Ascending aorta (tissue), 2 donors: ENCODE data around the gene KIAA0930. TPM values are rescaled to one million over a fixed set of nuclear protein-coding genes. Genes with fewer than 3 reads are reported as not detected.

Experiments
- DNase-seq, 2 donors: peaks; one replicate each; pipeline ENCODE4 v3.0.0-alpha.2; 2019; ENCODE audit warnings: low spot score in 2 of 2
- H3K27ac ChIP-seq, 2 donors: fragments of 200-600 bp; sonication (generic); one replicate each; pipeline ENCODE4 v1.5.1; 2016 to 2017; ENCODE audit warnings: mild to moderate bottlenecking in 1 of 2
- H3K27me3 ChIP-seq: fragments of 200-600 bp; sonication (generic); one replicate; pipeline ENCODE4 v1.5.1; 2017
- H3K36me3 ChIP-seq, 2 donors: fragments of 200-600 bp; sonication (generic); one replicate each; pipeline ENCODE4 v1.5.1; 2016
- H3K4me1 ChIP-seq, 2 donors: fragments of 200-600 bp; sonication (generic); one replicate each; pipeline ENCODE4 v1.5.1; 2016 to 2017; ENCODE audit warnings: mild to moderate bottlenecking in 1 of 2
- H3K4me3 ChIP-seq, 2 donors: fragments of 200-600 bp; sonication (generic); one replicate each; pipeline ENCODE4 v1.5.1; 2016 to 2017; ENCODE audit warnings: mild to moderate bottlenecking in 1 of 2
- H3K9me3 ChIP-seq, 2 donors: fragments of 200-600 bp; sonication (generic); one replicate each; pipeline ENCODE4 v1.5.1; 2016
- CTCF ChIP-seq, 3 experiments: fragments of 200-600 bp in 2 of 3; fragments of 450-650 bp in 1 of 3; sonication (generic) in 2 of 3; IDR thresholded peaks; one replicate each; pipeline ENCODE4 v1.5.1; 2016 to 2019; ENCODE audit warnings: antibody characterized with exemption in 3 of 3, mild to moderate bottlenecking in 1 of 3, moderate library complexity in 1 of 3
- intact Hi-C: fragments of 100-400 bp; cut with DNase I; formaldehyde crosslinking; loops from one replicate; pipeline ENCODE4 v1.15.1; 2023
- total RNA-seq: library from RNA; depleted of rRNA; stranded (reverse); fragments of >200 nt; gene quantifications from one replicate; pipeline ENCODE4 v1.1.0, GENCODE V29; 2016

The KIAA0930 gene
- total RNA-seq, 1 donor from 2014 or later = 60.0 TPM

GRCh38 chr22:45198463-45198795 lies 42.3 kb downstream of the KIAA0930 start:
- intact Hi-C loops = no loop called here
- peaks cover 64 to 83% of the 10 kb centered on the region in 2 donors for H3K36me3 ChIP-seq
- no peak overlapping the region for H3K27ac ChIP-seq
- no peaks in the 10 kb centered on the region for H3K4me1 ChIP-seq
- DNase-seq = no peak
- H3K4me3 ChIP-seq = no peak overlapping the region
- no peaks in the 10 kb centered on the region for H3K9me3 ChIP-seq
- H3K27me3 ChIP-seq = no peaks in the 10 kb centered on the region
- TF ChIP-seq CTCF (IDR thresholded peaks at IDR 0.05) = no peak

GRCh38 chr22:45197606-45198462 lies 42.9 kb downstream of the KIAA0930 start:
- DNase-seq = no peak
- H3K4me1 ChIP-seq = no peaks in the 10 kb centered on the region
- intact Hi-C loops = no loop called here
- peaks cover 59 to 77% of the 10 kb centered on the region in 2 donors for H3K36me3 ChIP-seq
- no peak for TF ChIP-seq CTCF (IDR thresholded peaks at IDR 0.05)
- no peak overlapping the region for H3K27ac ChIP-seq
- no peak overlapping the region for H3K4me3 ChIP-seq
- no peaks in the 10 kb centered on the region for H3K9me3 ChIP-seq
- H3K27me3 ChIP-seq = no peaks in the 10 kb centered on the region

GRCh38 chr22:45196926-45197605 lies 43.6 kb downstream of the KIAA0930 start:
- H3K4me1 ChIP-seq = no peaks in the 10 kb centered on the region
- no peak for DNase-seq
- H3K36me3 ChIP-seq = peaks cover 52 to 69% of the 10 kb centered on the region in 2 donors
- intact Hi-C loops = no loop called here
- no peak overlapping the region for H3K27ac ChIP-seq
- H3K27me3 ChIP-seq = no peaks in the 10 kb centered on the region
- no peaks in the 10 kb centered on the region for H3K9me3 ChIP-seq
- no peak for TF ChIP-seq CTCF (IDR thresholded peaks at IDR 0.05)
- H3K4me3 ChIP-seq = no peak overlapping the region

- intact Hi-C loops = no loop called here
- Histone ChIP-seq H3K27ac (no peak overlapping the region), H3K27me3 (no peaks in the 10 kb centered on the region), H3K4me1 (no peaks in the 10 kb centered on the region), H3K36me3 (peaks cover 52 to 64% of the 10 kb centered on the region in 2 donors), H3K4me3 (no peak overlapping the region), H3K9me3 (no peaks in the 10 kb centered on the region)
- DNase-seq = no peak
- no peak for TF ChIP-seq CTCF (IDR thresholded peaks at IDR 0.05)
Measured at GRCh38 chr22:45196308-45196707, 44.4 kb downstream of the KIAA0930 start.

GRCh38 chr22:45195616-45196015 lies 45.1 kb downstream of the KIAA0930 start:
- H3K4me1 ChIP-seq = no peaks in the 10 kb centered on the region
- DNase-seq = no peak
- intact Hi-C loops = no loop called here
- H3K36me3 ChIP-seq = peaks cover 52 to 58% of the 10 kb centered on the region in 2 donors
- TF ChIP-seq CTCF (IDR thresholded peaks at IDR 0.05) = no peak
- H3K4me3 ChIP-seq = no peak overlapping the region
- H3K9me3 ChIP-seq = no peaks in the 10 kb centered on the region
- H3K27me3 ChIP-seq = no peaks in the 10 kb centered on the region
- no peak overlapping the region for H3K27ac ChIP-seq
